ENCODE measurements around the gene SLC2A8.

- TF ChIP-seq EP300 (IDR thresholded peaks at IDR 0.05) (no peak), POLR2A (IDR thresholded peaks at IDR 0.05) (no peak), POLR2AphosphoS5 (IDR thresholded peaks at IDR 0.05) (no peak), CTCF (IDR thresholded peaks at IDR 0.05) (no peak)
Observed at GRCh38 chr9:127444283-127444920, 47.4 kb downstream of the SLC2A8 start.
